GM20431 (cell line): ENCODE data around the gene CBX2.
"Not testable (repeated sequence)": the region's sequence is repeated elsewhere in the genome, so short reads cannot be mapped to it uniquely, and the experiment has no call there.

Experiments used
- in situ Hi-C: fragments of 300-500 bp; cut with MseI, MboI; formaldehyde crosslinking; loops from one replicate; pipeline ENCODE4 v1.15.0; 2020; ENCODE audit warnings: low sequenced_read_pairs; ENCODE audit not compliant: unreplicated experiment

The CBX2 gene

GRCh38 chr17:79742589-79742918 lies 35.4 kb upstream of the CBX2 start:
- in situ Hi-C loops = no loop called here

- in situ Hi-C loops = no loop called here
Observed at GRCh38 chr17:79742951-79743476, 34.9 kb upstream of the CBX2 start.

GRCh38 chr17:79743614-79744013 lies 34.3 kb upstream of the CBX2 start:
- in situ Hi-C loops = no loop called here

DNA sequence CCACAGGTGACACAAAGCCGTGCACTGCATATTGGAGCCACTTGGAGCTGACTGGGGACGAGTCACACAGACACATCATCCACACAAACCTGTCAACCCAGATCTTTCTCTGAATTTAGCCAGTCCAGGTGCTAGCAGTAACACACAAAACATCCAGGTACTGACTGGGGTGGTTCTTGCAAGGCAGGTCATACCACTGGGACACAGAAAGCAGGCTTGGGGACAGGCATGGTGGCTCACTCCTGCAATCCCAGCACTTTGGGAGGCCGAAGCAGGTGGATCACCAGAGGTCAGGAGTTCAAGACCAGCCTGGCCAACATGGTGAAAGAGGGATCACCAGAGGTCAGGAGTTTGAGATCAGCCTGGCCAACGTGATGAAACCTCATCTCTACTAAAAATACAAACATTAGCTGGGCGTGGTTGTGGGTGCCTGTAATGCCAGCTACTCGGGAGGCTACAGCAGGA lies 32.3 kb upstream of the CBX2 start:
- in situ Hi-C loops = no loop called here

- in situ Hi-C loops = no loop called here
Observed at GRCh38 chr17:79746889-79747507, 30.9 kb upstream of the CBX2 start.

DNA sequence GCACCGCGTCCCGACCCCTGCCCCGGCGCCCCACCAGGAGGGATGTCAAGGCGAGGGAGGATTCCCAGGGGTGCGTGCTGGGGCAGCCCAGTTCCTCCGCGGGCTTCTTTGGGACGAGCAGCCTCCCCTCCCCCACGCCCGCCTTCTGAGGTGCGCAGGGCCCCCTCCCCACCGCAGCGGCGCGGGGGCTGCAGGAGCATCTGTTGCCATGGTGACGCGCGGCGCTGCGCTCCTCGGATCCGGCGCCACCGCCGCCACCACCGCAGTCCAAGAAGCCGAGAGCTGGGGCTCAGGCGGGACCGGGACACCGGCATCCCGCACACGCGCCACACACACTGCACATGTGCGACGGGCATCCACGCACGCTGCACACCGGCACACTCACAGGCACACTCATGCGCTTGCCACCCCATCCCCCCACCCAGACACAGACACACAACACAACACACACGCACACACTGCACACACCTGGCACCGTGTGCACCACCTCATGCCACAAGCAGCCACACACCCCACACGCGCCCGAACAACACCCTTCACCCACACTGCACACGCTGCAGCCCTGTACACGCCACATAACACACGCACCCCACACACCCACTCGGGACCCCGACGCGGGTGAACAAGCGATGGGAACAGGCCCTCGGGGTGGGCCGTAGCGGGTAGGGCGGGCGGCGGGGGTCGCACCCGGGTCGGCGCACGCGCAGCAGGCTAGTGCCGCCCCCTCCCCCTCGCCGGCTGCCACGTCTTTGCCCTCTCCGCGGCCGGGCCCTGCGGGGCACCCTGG lies 30.2 kb upstream of the CBX2 start:
- in situ Hi-C loops = no loop called here

DNA sequence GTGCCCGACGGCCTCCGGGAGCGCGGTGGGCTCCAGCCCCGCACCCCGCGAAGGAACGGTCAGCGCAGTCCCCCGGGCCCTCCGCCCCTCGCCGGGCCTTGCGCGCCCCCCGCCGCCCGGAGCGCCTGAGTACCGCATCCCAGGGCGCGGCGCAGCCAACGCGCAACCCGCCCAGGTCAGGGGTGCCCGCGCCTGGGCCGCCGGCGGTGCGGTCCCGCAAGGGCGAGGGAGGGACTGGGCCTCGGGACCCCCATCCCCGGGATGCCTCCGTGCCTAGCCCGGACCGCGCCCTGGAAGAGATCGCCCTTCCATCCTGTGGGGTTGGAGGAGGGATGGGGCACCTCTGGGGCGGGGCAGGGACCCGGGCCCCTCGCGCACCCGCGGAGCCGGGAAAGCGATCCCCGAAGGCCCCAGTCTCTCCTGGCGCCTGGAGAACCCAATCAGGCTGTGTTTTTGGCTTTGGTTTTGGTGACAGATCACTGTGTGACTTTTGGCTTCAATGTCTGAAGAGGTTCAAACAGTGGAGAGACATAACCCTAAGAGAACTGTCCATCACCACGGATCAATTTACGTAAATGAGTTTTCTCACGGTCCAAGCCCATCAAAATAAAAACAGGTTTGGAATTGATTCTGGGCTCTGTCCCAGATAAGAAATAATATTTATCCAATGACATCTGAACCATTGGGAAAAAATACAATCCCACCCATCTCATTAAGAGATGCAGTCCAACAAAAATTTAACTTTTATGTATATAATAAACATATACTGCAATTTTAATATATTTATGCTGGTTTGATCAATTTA lies 29.5 kb upstream of the CBX2 start:
- in situ Hi-C loops = no loop called here

GRCh38 chr17:79749156-79749815 lies 28.7 kb upstream of the CBX2 start:
- in situ Hi-C loops = no loop called here

DNA sequence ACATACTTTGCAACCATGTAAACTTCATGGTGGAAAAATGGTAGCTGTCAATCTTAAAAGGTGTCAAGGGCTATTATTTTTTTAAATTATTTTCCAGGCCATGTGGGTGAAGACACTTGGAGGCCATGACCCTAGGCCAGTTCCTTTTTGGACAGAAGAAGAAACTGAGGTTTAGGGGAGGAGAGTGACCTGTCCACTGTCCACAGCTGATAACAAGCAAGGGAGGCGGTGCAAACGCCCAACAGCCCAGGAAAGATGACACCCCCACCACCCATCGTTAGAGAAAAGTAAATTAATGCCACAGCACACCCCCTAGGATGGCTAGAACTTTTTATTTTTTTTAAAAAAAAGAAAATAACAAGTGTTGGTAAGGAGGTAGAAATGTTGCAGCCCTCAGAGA lies 28.0 kb upstream of the CBX2 start:
- in situ Hi-C loops = no loop called here

DNA sequence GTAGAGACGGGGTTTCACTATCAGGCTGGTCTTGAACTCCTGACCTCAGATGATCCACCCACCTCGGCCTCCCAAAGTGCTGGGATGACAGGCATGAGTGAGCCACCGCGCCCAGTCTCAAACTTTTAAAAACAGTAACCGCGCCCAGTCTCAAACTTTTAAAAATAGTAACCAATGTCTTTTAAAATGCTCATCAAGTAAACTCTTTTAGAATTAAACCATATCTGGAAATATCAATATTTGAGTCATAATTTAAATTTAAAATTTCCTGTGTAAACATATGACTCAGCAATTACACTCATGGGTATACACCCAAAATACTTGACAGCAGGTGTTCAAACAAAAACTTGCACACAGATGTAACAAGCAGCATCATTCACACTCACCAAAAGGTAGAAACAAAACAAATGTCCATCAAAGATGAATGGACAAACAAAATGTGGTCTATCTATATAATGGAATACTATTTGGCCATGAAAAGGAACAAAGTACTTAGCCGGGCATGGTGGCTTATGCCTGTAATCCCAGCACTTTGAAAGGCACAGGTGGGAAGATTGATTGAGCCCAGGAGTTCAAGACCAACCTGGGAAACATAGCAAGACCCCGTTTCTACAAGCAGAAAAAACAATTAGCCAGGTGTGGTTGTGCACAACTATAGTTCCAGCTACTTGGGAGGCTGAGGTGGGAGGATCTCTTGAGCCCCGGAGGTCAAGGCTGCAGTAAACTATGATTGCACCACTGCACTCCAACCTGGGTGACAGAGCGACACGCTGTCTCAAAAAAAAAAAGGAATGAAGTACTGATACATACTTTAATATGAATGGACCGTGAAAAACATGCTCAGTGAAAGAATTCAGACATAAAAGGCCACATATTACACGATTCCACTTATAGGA lies 27.1 kb upstream of the CBX2 start:
- in situ Hi-C loops = no loop called here

DNA sequence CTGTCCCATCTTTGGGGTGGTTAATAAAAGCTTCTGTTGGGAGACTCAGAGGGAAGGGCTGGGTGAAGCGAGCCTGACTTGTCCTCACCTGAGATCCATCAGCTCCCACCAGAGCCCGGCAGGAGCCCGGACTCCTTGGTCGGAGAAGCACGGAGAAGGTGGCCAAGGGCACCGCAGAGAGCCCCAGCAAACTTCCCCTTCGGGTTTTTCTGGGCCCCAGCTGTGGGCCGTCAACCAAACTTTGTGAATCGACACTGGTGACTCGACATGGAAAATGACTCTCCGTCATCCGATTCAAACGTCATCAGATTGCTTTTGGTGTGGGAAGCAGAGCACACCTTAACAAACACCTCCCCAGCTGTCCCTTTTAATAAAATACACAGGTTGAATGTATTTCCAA lies 25.8 kb upstream of the CBX2 start:
- in situ Hi-C loops = no loop called here

DNA sequence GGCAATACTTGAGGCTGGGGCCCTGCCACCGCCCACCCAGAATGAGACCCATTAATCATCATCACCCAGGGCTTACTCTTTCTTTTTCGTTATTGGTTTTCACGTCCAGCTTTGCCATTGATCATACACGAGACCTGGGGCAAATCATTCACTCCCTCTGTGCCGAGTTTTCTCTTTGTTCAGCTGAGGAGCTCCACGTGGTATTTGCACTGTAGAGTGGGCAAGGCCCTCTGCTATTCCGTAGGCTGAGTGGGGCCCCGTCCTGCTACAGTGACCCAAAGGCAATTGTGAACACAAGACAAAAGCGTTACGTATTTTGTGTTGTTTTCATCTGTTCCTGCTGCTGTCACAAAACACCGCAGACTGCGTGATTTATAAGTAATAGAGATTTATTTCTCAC lies 23.6 kb upstream of the CBX2 start:
- in situ Hi-C loops = no loop called here

DNA sequence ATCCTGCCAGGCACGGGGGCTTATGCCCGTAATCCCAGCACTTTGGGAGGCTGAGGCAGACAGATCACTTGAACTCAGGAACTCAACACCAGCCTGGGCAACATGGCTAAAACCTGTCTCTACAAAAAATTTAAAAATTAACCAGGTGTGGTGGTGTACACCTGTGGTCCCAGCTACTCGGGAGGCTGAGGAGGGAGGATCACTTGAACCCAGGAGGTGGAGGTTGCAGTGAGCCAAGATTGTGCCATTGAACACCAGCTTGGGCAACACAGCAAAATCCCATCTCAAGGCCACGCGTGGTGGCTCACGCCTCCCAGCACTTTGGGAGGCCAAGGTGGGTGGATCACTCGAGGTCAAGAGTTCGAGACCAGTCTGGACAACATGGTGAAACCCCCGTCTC lies 23.0 kb upstream of the CBX2 start:
- in situ Hi-C loops = not testable (repeated sequence)

- in situ Hi-C loops = no loop called here
Observed at GRCh38 chr17:79755591-79755990, 22.4 kb upstream of the CBX2 start.

DNA sequence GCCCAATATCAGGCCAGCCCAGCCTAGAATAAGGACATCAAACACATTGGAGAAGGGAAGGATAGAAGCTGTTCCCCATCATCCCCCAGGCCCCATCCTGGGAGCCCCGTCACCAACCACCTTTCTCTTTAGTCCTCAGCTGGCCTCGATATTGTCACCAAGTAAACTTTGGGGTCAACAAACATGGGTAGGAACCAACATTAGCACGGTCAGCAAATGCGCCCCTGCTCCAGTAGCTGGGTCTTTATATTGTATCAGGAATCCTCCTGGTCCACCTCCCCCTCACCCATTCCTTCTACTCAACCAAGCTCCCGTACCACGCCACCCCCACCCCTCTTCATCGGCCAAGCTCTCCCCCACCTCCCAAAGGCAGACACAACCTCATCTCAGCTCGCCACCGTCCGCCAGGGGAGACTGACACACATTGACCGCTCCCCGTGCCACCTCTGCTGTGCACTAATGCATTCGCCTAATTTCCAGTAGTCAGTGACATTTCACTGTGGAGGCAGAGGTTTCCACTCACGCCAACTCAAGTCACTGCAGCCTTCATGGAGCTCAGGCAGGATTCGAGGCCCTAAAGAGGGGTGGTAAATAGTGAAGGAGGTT lies 20.7 kb upstream of the CBX2 start:
- in situ Hi-C loops = no loop called here

- in situ Hi-C loops = no loop called here
Observed at GRCh38 chr17:79758271-79758670, 19.7 kb upstream of the CBX2 start.

- in situ Hi-C loops = no loop called here
Observed at GRCh38 chr17:79760197-79760906, 17.6 kb upstream of the CBX2 start.

GRCh38 chr17:79761894-79762589 lies 15.9 kb upstream of the CBX2 start:
- in situ Hi-C loops = no loop called here
